ENCODE measurements around the gene RNASEH2C. TPM values are rescaled to one million over a fixed set of nuclear protein-coding genes. Genes with fewer than 3 reads are reported as not detected.
"Not testable (repeated sequence)": the region's sequence is repeated elsewhere in the genome, so short reads cannot be mapped to it uniquely, and the experiment has no call there.

RNASEH2C gene
- total RNA-seq, 1 experiment from 2014 or later, result 80.2 TPM

GRCh38 chr11:65692367-65692766 is 28.2 kb downstream of the RNASEH2C start:
- no peak overlapping the region for H3K27ac ChIP-seq (ENCODE audit: low read depth, low read length, poor library complexity, severe bottlenecking)
- no peak for DNase-seq (ENCODE audit: low spot score)
- H3K36me3 ChIP-seq (ENCODE audit: insufficient read depth, low read length, poor library complexity, severe bottlenecking), result no peaks in the 10 kb centered on the region
- no peaks in the 10 kb centered on the region for H3K27me3 ChIP-seq (replicated peaks; ENCODE audit: insufficient read depth, low read depth, low read length, poor library complexity)
- H3K4me1 ChIP-seq (ENCODE audit: insufficient read depth, low read length, poor library complexity, severe bottlenecking), result no peaks in the 10 kb centered on the region
- intact Hi-C loops (cut with micrococcal nuclease; ENCODE audit: unreplicated experiment), result no loop called here
- ChIA-PET POLR2A (ENCODE audit: low non-redundant PET) (interaction anchor here (0.7 kb wide), 1 partner anchor 9 kb away, joined by 7 read pairs; no protein-coding TSS in a partner anchor), CTCF (interaction anchor here (0.7 kb wide), 1 partner anchor 33 kb away, joined by 3 read pairs; no protein-coding TSS in a partner anchor)
- BruUV-seq (replicated peaks), result no TSS peak
- no peak overlapping the region for H3K4me3 ChIP-seq (ENCODE audit: low read depth, low read length, poor library complexity, severe bottlenecking)
- TF ChIP-seq EZH2 (IDR thresholded peaks at IDR 0.05; ENCODE audit: borderline replicate concordance, low read depth, low read length, poor library complexity, severe bottlenecking), result no peak
- TF ChIP-seq CTCF (conservative IDR thresholded peaks at IDR 0.05; ENCODE audit: low read depth, low read length), result no peak
- H3K9me3 ChIP-seq (ENCODE audit: low read depth, low read length, poor library complexity, severe bottlenecking), result no peaks in the 10 kb centered on the region

- H3K27ac ChIP-seq (ENCODE audit: low read depth, low read length, poor library complexity, severe bottlenecking); intact Hi-C loops (cut with micrococcal nuclease; ENCODE audit: unreplicated experiment); H3K9me3 ChIP-seq (ENCODE audit: low read depth, low read length, poor library complexity, severe bottlenecking); H3K4me1 ChIP-seq (ENCODE audit: insufficient read depth, low read length, poor library complexity, severe bottlenecking); H3K4me3 ChIP-seq (ENCODE audit: low read depth, low read length, poor library complexity, severe bottlenecking); BruUV-seq (replicated peaks); H3K36me3 ChIP-seq (ENCODE audit: insufficient read depth, low read length, poor library complexity, severe bottlenecking); DNase-seq (ENCODE audit: low spot score); H3K27me3 ChIP-seq (replicated peaks; ENCODE audit: insufficient read depth, low read depth, low read length, poor library complexity): not testable (repeated sequence)
- POLR2A ChIA-PET (ENCODE audit: low non-redundant PET), result interaction anchor here (0.7 kb wide), 1 partner anchor 9 kb away, joined by 7 read pairs; no protein-coding TSS in a partner anchor
- CTCF ChIA-PET, result interaction anchor here (0.7 kb wide), 1 partner anchor 33 kb away, joined by 3 read pairs; no protein-coding TSS in a partner anchor
Measured at GRCh38 chr11:65691847-65692246, 28.8 kb downstream of the RNASEH2C start.

- POLR2A ChIA-PET (ENCODE audit: low non-redundant PET), result no interaction called here
- no peak for DNase-seq (ENCODE audit: low spot score)
- Histone ChIP-seq H3K27me3 (replicated peaks; ENCODE audit: insufficient read depth, low read depth, low read length, poor library complexity) (peaks cover 8% of the 10 kb centered on the region), H3K4me3 (ENCODE audit: low read depth, low read length, poor library complexity, severe bottlenecking) (no peak overlapping the region), H3K27ac (ENCODE audit: low read depth, low read length, poor library complexity, severe bottlenecking) (no peak overlapping the region), H3K4me1 (ENCODE audit: insufficient read depth, low read length, poor library complexity, severe bottlenecking) (no peaks in the 10 kb centered on the region), H3K9me3 (ENCODE audit: low read depth, low read length, poor library complexity, severe bottlenecking) (no peaks in the 10 kb centered on the region), H3K36me3 (ENCODE audit: insufficient read depth, low read length, poor library complexity, severe bottlenecking) (no peaks in the 10 kb centered on the region)
- BruUV-seq (replicated peaks), result no TSS peak
- CTCF ChIA-PET, result no interaction called here
- TF ChIP-seq CTCF (conservative IDR thresholded peaks at IDR 0.05; ENCODE audit: low read depth, low read length) (no peak), EZH2 (IDR thresholded peaks at IDR 0.05; ENCODE audit: borderline replicate concordance, low read depth, low read length, poor library complexity, severe bottlenecking) (no peak)
- intact Hi-C loops (cut with micrococcal nuclease; ENCODE audit: unreplicated experiment), result no loop called here
Measured at GRCh38 chr11:65685981-65686380, 34.6 kb downstream of the RNASEH2C start.

- POLR2A ChIA-PET (ENCODE audit: low non-redundant PET); H3K27ac ChIP-seq (ENCODE audit: low read depth, low read length, poor library complexity, severe bottlenecking); H3K36me3 ChIP-seq (ENCODE audit: insufficient read depth, low read length, poor library complexity, severe bottlenecking); H3K4me1 ChIP-seq (ENCODE audit: insufficient read depth, low read length, poor library complexity, severe bottlenecking); DNase-seq (ENCODE audit: low spot score); H3K4me3 ChIP-seq (ENCODE audit: low read depth, low read length, poor library complexity, severe bottlenecking); H3K27me3 ChIP-seq (replicated peaks; ENCODE audit: insufficient read depth, low read depth, low read length, poor library complexity); CTCF ChIA-PET; H3K9me3 ChIP-seq (ENCODE audit: low read depth, low read length, poor library complexity, severe bottlenecking); intact Hi-C loops (cut with micrococcal nuclease; ENCODE audit: unreplicated experiment); BruUV-seq (replicated peaks): not testable (repeated sequence)
Measured at GRCh38 chr11:65683480-65683879, 37.1 kb downstream of the RNASEH2C start.

Data from A673 (cell line).